ENCODE data around the gene ZNF22. TPM values are rescaled to one million over a fixed set of nuclear protein-coding genes. Genes with fewer than 3 reads are reported as not detected.

ZNF22 gene
- polyA plus RNA-seq, 2 donors, result 4.6 to 5.4 TPM

- Histone ChIP-seq H3K27ac (ENCODE audit: low read depth in 2 of 2, low read length in 1 of 2) (peak overlapping the region; percentile 29 to 79), H3K9me3 (ENCODE audit: control insufficient read depth in 2 of 2, insufficient read depth in 1 of 2, low read depth in 1 of 2, low read length in 1 of 2) (no peaks in the 10 kb centered on the region), H3K27me3 (ENCODE audit: control insufficient read depth in 1 of 2, insufficient read depth in 2 of 2, low read length in 2 of 2) (no peaks in the 10 kb centered on the region), H3K36me3 (ENCODE audit: control insufficient read depth in 2 of 2, insufficient read depth in 2 of 2, low read length in 1 of 2) (peaks cover 0 to 5% of the 10 kb centered on the region in 2 donors), H3K4me3 (ENCODE audit: low read depth in 1 of 2, low read length in 2 of 2) (peak overlapping the region in 1 of 2 donors; percentile 18), H3K4me1 (ENCODE audit: control insufficient read depth in 2 of 2, insufficient read depth in 2 of 2, low read length in 1 of 2) (peaks cover 23 to 24% of the 10 kb centered on the region in 2 donors)
- WGBS, 2 donors, result 49 to 50% methylated on average over 10 of the region's 10 CpGs
Observed at GRCh38 chr10:44975431-44976331, 25.0 kb upstream of the ZNF22 start.

GRCh38 chr10:44976352-44977198 lies 24.1 kb upstream of the ZNF22 start:
- WGBS, 2 donors, result 72 to 77% methylated on average over 9 of the region's 9 CpGs
- Histone ChIP-seq H3K27ac (ENCODE audit: low read depth in 2 of 2, low read length in 1 of 2) (peak overlapping the region in 1 of 2 donors; percentile 89), H3K4me1 (ENCODE audit: control insufficient read depth in 2 of 2, insufficient read depth in 2 of 2, low read length in 1 of 2) (peaks cover 24 to 27% of the 10 kb centered on the region in 2 donors), H3K36me3 (ENCODE audit: control insufficient read depth in 2 of 2, insufficient read depth in 2 of 2, low read length in 1 of 2) (peaks cover 0 to 5% of the 10 kb centered on the region in 2 donors), H3K27me3 (ENCODE audit: control insufficient read depth in 1 of 2, insufficient read depth in 2 of 2, low read length in 2 of 2) (no peaks in the 10 kb centered on the region), H3K9me3 (ENCODE audit: control insufficient read depth in 2 of 2, insufficient read depth in 1 of 2, low read depth in 1 of 2, low read length in 1 of 2) (no peaks in the 10 kb centered on the region), H3K4me3 (ENCODE audit: low read depth in 1 of 2, low read length in 2 of 2) (peak overlapping the region; percentile 36 to 59)

DNA sequence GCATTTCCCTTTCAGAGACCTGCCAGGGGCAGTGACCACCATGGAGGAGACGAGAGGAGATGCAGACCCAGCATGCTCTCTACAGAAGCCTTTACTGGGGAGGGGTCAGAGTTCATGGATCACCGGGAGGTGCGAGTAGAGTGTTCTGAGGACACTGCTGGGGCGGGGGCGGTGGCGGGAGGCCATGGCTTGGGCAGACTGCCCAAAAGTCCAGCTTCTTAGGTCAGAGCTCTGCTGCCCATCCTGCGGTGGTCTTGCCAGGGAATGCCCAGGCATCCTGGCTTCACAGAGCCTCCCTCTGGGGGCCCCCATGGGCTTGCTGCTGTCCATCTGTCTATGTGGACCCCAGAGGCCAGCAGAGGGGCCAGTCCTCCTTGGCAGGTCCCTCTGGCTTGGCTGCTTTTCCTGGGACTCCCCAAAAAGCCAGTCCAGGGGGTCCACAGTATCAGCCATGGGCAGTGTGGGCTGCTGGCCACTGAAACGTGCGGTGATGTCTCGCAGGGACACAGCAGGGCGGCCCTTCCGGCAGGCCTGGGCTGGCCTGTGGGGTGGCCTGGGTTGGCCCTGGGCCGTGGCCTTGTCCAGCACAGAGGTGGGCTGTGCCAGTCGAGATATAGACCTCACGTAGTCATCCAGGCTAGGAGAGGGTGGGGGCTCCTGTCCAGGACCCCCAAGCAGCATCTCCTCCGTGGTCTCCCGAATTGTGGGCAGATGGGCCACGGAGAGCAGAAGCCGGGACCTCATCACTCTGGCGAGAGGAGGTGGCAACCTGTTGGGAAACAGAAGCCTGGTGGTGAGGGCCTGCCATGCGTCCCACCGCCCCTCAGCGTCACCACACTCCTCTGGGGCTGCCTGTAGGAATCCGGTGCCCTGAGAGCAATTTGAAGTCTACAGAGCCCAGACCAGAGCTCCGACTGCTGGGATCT lies 23.2 kb upstream of the ZNF22 start:
- H3K27me3 ChIP-seq (ENCODE audit: control insufficient read depth in 1 of 2, insufficient read depth in 2 of 2, low read length in 2 of 2), result no peaks in the 10 kb centered on the region
- 53 to 72% methylated on average over 25 of the region's 25 CpGs for WGBS, 2 donors

DNA sequence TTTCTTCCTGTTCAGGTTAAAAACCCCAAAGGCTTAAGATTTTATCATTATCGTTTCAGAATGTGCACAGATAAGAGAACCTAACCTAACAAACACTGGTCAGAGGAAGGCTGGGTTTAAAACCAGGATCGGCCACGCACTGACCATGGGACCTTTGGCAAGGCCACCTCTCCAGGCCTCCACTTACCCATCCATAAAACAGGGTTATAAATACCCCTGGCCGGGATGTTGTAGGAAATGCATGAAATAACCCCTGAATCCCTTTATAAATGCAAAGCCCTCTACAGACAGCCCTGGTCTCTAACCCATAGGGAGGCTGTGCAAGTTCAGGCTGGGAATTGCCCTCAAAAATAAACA lies 22.5 kb upstream of the ZNF22 start:
- H3K4me3 ChIP-seq (ENCODE audit: low read depth in 1 of 2, low read length in 2 of 2), result peak overlapping the region; percentile 36 to 59
- H3K4me1 ChIP-seq (ENCODE audit: control insufficient read depth in 2 of 2, insufficient read depth in 2 of 2, low read length in 1 of 2), result peaks cover 26 to 37% of the 10 kb centered on the region in 2 donors
- H3K9me3 ChIP-seq (ENCODE audit: control insufficient read depth in 2 of 2, insufficient read depth in 1 of 2, low read depth in 1 of 2, low read length in 1 of 2), result no peaks in the 10 kb centered on the region
- peak overlapping the region; percentile 63 to 89 for H3K27ac ChIP-seq (ENCODE audit: low read depth in 2 of 2, low read length in 1 of 2)
- H3K36me3 ChIP-seq (ENCODE audit: control insufficient read depth in 2 of 2, insufficient read depth in 2 of 2, low read length in 1 of 2), result peaks cover 0 to 5% of the 10 kb centered on the region in 2 donors
- no peaks in the 10 kb centered on the region for H3K27me3 ChIP-seq (ENCODE audit: control insufficient read depth in 1 of 2, insufficient read depth in 2 of 2, low read length in 2 of 2)
- 27 to 36% methylated on average over 4 of the region's 4 CpGs for WGBS, 2 donors

More for the DNA sequence above, 23.2 kb upstream of the ZNF22 start:
- H3K9me3 ChIP-seq (ENCODE audit: control insufficient read depth in 2 of 2, insufficient read depth in 1 of 2, low read depth in 1 of 2, low read length in 1 of 2), result no peaks in the 10 kb centered on the region
- peaks cover 26 to 36% of the 10 kb centered on the region in 2 donors for H3K4me1 ChIP-seq (ENCODE audit: control insufficient read depth in 2 of 2, insufficient read depth in 2 of 2, low read length in 1 of 2)
- H3K27ac ChIP-seq (ENCODE audit: low read depth in 2 of 2, low read length in 1 of 2), result peak overlapping the region; percentile 63 to 89
- peak overlapping the region; percentile 36 to 59 for H3K4me3 ChIP-seq (ENCODE audit: low read depth in 1 of 2, low read length in 2 of 2)
- peaks cover 0 to 5% of the 10 kb centered on the region in 2 donors for H3K36me3 ChIP-seq (ENCODE audit: control insufficient read depth in 2 of 2, insufficient read depth in 2 of 2, low read length in 1 of 2)

DNA sequence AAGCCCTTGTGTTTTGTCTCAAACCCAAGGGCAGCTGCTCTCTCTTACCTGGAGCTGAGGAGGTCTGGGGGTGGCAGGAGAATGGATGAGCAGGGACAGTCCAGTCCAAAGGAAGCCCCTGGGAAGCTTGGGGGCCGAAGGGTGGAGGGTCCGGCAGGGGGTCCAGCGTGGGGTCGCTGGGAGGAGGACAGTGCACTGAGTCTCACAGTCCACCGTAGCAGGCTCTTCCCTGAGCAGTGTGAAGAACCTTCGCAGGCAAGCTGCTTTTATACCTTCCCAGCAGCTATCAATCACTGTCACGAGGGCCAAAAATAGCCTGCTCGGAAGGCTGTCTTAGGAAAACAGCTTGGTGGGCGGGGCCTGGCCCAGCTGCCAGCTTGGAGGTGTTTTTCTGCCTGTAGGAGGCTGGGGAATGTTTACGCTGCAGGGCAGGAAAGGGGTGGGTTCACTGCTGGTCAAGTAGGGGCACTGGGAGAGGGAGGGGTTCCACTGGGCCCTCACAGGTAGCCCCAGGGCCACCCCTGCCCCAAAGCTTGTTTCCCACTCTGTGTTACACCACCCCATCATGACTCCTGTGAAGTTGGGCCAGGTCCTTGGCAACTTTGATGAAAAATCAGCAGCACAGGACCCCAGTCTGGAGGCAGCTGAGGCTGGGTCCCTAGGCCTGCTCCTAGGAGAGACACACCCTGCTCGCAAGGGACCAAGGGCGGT lies 22.0 kb upstream of the ZNF22 start, which contains the start of gene DEPP1:
Gene DEPP1 (minus strand): TSS at position 240 of the 711 bp plus-strand sequence. CDS start 779 bp downstream, outside the sequence.
- Histone ChIP-seq H3K4me3 (ENCODE audit: low read depth in 1 of 2, low read length in 2 of 2) (peak within 1 kb of the TSS; percentile 36 to 59), H3K4me1 (ENCODE audit: control insufficient read depth in 2 of 2, insufficient read depth in 2 of 2, low read length in 1 of 2) (peaks cover 26 to 40% of the 10 kb centered on the region in 2 donors)
- 15 to 20% methylated on average over 12 of the region's 12 CpGs for WGBS, 2 donors

GRCh38 chr10:44979281-44980191 lies 21.2 kb upstream of the ZNF22 start:
- Histone ChIP-seq H3K4me3 (ENCODE audit: low read depth in 1 of 2, low read length in 2 of 2) (no peak overlapping the region), H3K9me3 (ENCODE audit: control insufficient read depth in 2 of 2, insufficient read depth in 1 of 2, low read depth in 1 of 2, low read length in 1 of 2) (no peaks in the 10 kb centered on the region), H3K27me3 (ENCODE audit: control insufficient read depth in 1 of 2, insufficient read depth in 2 of 2, low read length in 2 of 2) (no peaks in the 10 kb centered on the region), H3K4me1 (ENCODE audit: control insufficient read depth in 2 of 2, insufficient read depth in 2 of 2, low read length in 1 of 2) (peaks cover 26 to 38% of the 10 kb centered on the region in 2 donors), H3K27ac (ENCODE audit: low read depth in 2 of 2, low read length in 1 of 2) (peak overlapping the region; percentile 63 to 69), H3K36me3 (ENCODE audit: control insufficient read depth in 2 of 2, insufficient read depth in 2 of 2, low read length in 1 of 2) (peaks cover 0 to 5% of the 10 kb centered on the region in 2 donors)
- WGBS, 2 donors, result 73 to 77% methylated on average over 13 of the region's 13 CpGs

More for the DNA sequence above, 22.0 kb upstream of the ZNF22 start, which contains the start of gene DEPP1:
- peaks cover 0 to 5% of the 10 kb centered on the region in 2 donors for H3K36me3 ChIP-seq (ENCODE audit: control insufficient read depth in 2 of 2, insufficient read depth in 2 of 2, low read length in 1 of 2)
- no peaks in the 10 kb centered on the region for H3K9me3 ChIP-seq (ENCODE audit: control insufficient read depth in 2 of 2, insufficient read depth in 1 of 2, low read depth in 1 of 2, low read length in 1 of 2)
- H3K27ac ChIP-seq (ENCODE audit: low read depth in 2 of 2, low read length in 1 of 2), result peak within 1 kb of the TSS; percentile 63 to 89
- no peaks in the 10 kb centered on the region for H3K27me3 ChIP-seq (ENCODE audit: control insufficient read depth in 1 of 2, insufficient read depth in 2 of 2, low read length in 2 of 2)

DNA sequence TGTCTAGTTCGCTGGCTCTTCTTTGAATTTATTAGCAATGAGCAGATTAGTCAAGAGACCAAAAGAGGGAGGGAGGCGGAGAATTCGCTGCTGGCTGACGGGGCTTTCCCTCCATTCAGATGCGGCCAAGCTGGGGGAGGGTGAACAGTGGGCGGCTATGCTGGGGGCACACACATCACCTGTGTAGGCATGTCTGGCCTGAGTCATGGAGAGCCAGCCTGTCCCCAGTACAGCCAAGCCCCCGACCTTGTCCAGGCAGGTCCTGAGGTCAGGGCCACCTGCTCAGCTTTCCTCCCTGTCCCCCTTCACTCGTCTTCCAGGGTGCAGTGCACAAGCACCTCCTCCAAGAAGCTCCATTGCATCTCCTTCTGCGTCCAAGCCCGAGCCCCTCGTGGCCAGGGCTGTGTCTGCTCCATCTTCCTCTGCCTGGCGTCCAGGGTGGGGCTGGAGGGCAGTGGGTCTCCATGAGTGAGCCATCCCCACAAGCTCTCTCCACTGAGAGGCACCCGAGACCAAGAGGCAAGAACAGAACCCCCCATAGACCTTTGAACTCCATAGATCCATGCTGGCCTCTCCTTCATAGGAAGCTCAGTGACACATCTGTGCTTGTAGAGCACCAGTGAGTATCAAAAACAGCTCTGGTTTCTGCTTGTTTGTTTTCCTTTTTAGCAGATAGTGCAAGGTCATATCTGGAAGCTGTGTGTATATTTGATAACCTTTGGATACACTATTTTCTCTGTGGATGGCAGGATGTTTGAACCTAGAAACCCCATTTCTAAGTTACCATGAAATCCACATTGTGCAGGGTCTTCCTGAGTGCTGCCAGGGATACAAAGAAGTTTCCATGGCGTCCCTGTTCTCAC lies 20.2 kb upstream of the ZNF22 start:
- Histone ChIP-seq H3K36me3 (ENCODE audit: control insufficient read depth in 2 of 2, insufficient read depth in 2 of 2, low read length in 1 of 2) (peaks cover 0 to 5% of the 10 kb centered on the region in 2 donors), H3K27me3 (ENCODE audit: control insufficient read depth in 1 of 2, insufficient read depth in 2 of 2, low read length in 2 of 2) (no peaks in the 10 kb centered on the region), H3K4me1 (ENCODE audit: control insufficient read depth in 2 of 2, insufficient read depth in 2 of 2, low read length in 1 of 2) (peaks cover 29 to 39% of the 10 kb centered on the region in 2 donors), H3K27ac (ENCODE audit: low read depth in 2 of 2, low read length in 1 of 2) (peak overlapping the region; percentile 59 to 78), H3K9me3 (ENCODE audit: control insufficient read depth in 2 of 2, insufficient read depth in 1 of 2, low read depth in 1 of 2, low read length in 1 of 2) (no peaks in the 10 kb centered on the region), H3K4me3 (ENCODE audit: low read depth in 1 of 2, low read length in 2 of 2) (no peak overlapping the region)
- 59 to 66% methylated on average over 14 of the region's 14 CpGs for WGBS, 2 donors

Measured in esophagus (tissue), 2 donors.